GM21737 (cell line): ENCODE results near the gene ZNF92.
"Not testable (repeated sequence)": the region's sequence is repeated elsewhere in the genome, so short reads cannot be mapped to it uniquely, and the experiment has no call there.

Source experiments
- ATAC-seq: cut with Tn5 transposase; IDR thresholded peaks from one replicate; pipeline ENCODE4 v1.9.1; 2021; ENCODE audit warnings: mild to moderate bottlenecking, moderate library complexity; ENCODE audit not compliant: unreplicated experiment

Gene ZNF92

GRCh38 chr7:65373608-65374351 lies at the start of gene ZNF92:
Gene ZNF92 (plus strand): TSS chr7:65373855. CDS start chr7:65373998, 143 bp downstream.
- peak; percentile 99 for ATAC-seq

- no peak for ATAC-seq
These were observed 47.7 kb upstream of the ZNF92 start for GRCh38 chr7:65325793-65326432.

- peak; percentile 69 for ATAC-seq
These were observed 35.3 kb upstream of the ZNF92 start for GRCh38 chr7:65338346-65338745.

GRCh38 chr7:65339257-65339656 lies 34.4 kb upstream of the ZNF92 start:
- ATAC-seq = no peak

- no peak for ATAC-seq
These were observed 30.7 kb upstream of the ZNF92 start for GRCh38 chr7:65342723-65343629.

- not testable (repeated sequence) for ATAC-seq
These were observed 29.1 kb upstream of the ZNF92 start for GRCh38 chr7:65344541-65344940.

- no peak for ATAC-seq
These were observed 19.4 kb upstream of the ZNF92 start for GRCh38 chr7:65354263-65354662.

GRCh38 chr7:65369843-65370242 lies 3.8 kb upstream of the ZNF92 start:
- no peak for ATAC-seq

- no peak for ATAC-seq
These were observed 2.2 kb upstream of the ZNF92 start for GRCh38 chr7:65371468-65371867.

DNA sequence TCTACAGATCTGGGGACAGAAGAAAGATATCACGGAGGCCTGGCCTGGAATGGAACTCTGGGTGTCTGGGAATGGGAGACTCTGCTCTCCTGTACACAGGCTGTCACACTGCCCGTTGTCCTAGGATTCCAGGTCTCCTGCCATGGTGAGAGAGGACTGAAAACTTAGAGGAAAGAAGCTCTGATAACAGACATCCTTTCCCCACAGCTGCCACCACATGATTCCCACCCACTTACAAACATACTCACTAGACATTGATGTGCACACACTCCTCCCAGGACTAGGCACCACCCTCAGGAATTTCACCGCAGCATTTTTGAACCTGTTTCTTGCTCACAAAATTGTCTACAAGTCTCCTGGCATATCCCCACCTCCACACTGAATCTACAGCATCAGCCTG lies 5.7 kb downstream of the ZNF92 start:
- ATAC-seq = no peak

DNA sequence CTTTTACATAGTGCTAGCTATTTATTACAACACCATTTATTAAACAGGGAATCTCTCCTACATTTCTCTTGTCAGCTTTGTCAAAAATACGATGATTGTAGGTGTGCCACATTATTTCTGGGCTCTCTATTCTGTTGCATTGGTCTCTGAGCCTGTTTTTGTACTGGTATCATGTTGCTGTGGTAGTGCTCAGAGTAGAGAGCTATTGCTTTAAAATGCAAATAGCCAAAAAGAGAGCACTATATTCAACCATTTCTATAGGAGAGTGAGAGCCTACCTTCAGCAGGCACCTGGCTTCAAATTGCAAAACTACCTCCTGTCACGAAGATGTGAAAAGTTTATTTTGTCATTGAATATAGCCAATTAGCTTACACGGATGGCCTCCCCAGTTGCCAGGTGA lies 8.1 kb downstream of the ZNF92 start:
- no peak for ATAC-seq

- ATAC-seq = no peak
These were observed 8.8 kb downstream of the ZNF92 start for GRCh38 chr7:65382452-65382851.

DNA sequence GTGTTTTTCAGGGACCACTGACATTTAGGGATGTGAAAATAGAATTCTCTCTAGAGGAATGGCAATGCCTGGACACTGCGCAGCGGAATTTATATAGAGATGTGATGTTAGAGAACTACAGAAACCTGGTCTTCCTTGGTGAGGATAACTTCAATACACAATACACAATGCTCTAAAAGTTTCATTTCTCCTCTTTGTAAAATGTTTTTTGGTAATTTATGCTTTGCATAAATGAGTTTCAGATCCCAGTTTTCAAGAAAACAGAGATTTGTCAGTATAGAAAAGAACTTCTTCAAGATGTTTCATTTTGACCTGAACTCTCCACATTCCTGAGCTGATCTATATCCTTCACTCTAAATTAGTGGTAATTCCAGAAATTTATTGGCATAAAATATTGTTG lies 14.2 kb downstream of the ZNF92 start:
- ATAC-seq = no peak

DNA sequence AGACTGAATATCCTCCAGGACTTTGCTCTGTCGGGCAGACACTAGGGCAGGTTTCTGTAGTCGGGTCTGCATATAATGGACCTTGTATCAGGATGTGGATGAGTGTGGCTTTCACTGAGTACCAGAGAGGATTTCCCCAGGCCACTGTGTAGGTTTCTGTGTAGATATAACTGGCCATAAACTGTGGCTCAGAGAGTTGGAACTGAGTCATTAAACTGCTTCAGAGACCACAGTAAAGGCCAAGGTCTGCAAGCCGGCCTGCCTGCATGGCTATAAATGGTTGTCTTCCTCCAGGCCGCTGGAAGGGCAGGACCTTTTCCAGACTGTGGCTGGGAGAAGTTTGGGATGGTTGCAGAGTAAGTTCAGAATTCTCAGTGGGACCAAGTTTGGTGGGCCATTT lies 16.9 kb downstream of the ZNF92 start:
- ATAC-seq = peak; percentile 84

GRCh38 chr7:65397730-65398142 lies 24.1 kb downstream of the ZNF92 start:
- ATAC-seq = no peak

DNA sequence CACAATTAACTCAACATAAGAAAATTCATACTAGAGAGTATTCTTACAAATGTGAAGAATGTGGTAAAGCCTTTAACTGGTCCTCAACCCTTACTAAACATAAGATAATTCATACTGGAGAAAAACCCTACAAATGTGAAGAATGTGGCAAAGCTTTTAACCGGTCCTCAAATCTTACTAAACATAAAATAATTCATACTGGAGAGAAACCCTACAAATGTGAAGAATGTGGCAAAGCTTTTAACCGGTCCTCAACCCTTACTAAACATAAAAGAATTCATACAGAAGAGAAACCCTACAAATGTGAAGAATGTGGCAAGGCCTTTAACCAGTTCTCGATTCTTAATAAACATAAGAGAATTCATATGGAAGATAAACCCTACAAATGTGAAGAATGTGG lies 25.0 kb downstream of the ZNF92 start:
- ATAC-seq = not testable (repeated sequence)

DNA sequence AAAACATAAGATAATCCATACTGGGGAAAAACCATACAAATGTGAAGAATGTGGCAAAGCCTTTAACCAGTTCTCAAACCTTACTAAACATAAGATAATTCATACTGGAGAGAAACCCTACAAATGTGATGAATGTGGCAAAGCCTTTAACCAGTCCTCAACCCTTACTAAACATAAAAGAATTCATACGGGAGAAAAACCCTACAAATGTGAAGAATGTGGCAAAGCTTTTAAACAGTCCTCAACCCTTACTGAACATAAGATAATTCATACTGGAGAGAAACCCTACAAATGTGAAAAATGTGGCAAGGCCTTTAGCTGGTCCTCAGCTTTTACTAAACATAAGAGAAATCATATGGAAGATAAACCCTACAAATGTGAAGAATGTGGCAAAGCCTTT lies 25.4 kb downstream of the ZNF92 start:
- not testable (repeated sequence) for ATAC-seq

DNA sequence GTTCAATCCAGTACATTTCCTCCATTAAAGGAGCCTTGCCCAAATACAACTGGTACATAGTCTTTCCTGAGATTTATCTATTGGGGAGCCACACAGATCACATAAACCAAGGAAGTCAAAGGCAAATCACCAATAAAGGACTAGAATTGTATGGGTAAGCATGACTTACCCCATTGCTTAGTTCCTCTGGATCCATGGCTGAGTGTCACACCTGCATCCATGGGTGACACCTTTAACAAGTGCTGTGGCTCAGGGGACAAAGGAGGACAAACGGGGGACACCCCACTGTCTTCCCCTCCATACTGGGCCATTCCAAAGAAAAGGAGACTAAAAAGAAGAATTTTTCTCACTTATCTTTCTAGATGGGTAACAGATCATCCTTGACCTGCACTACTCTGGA lies 30.4 kb downstream of the ZNF92 start:
- no peak for ATAC-seq

GRCh38 chr7:65406706-65407105 lies 33.1 kb downstream of the ZNF92 start:
- not testable (repeated sequence) for ATAC-seq

- no peak for ATAC-seq
These were observed 35.7 kb downstream of the ZNF92 start for GRCh38 chr7:65409363-65409762.

- ATAC-seq = no peak
These were observed 37.6 kb downstream of the ZNF92 start for GRCh38 chr7:65411249-65411648.
